ENCODE measurements around the gene CDKAL1.

Gene CDKAL1

DNA sequence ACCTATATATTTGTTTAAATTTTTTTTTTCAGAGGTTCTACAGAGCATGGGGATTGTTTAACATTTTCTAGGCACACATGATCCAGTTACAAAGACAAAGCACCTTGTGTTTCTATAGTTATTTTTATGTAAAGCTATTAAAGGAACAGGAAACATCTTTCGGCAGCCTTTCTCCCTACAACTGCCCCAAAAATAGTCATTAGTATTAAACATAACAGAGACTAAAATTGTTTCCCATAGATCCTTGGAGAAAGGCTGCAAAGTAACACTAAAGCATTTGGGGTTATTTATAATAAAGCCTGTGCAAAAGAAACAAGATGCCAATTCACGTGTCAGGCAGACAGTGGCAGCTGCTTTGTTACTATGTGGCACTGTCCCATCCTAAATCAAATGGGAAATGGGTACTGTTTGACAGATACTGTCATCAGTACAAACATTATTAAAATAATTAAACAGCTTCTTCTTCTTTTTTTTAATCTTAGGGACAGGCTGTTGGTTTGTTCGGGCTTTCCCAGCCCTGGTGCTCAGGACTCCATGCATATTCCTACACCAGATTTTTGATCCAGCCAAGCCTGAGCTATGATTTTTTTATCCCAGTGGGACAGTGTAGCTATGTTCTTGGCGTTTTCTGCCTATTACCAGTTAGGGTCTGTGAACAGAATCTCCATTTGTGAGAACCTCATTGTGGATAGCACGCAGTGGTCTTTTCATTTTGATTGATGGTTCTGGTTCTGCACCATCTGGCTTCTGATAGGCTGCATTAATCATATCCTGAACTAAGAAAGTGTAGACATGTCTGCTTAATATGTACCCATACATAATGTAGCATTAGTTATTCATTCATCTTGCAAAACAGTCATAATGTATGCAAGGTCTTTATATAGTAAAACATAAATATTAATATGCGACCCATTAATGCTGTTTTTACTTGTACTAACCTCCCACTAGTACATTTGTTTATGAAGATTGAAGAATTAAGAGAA, 598.9 kb downstream of the CDKAL1 start:
- ATAC-seq (ENCODE audit: low read depth) (no peak), DNase-seq (ENCODE audit: low spot score) (no peak)
- Histone ChIP-seq H3K4me1 (ENCODE audit: insufficient read depth, poor library complexity, severe bottlenecking) (no peaks in the 10 kb centered on the region), H3K27me3 (ENCODE audit: insufficient read depth, poor library complexity, severe bottlenecking) (no peaks in the 10 kb centered on the region), H3K9me3 (ENCODE audit: severe bottlenecking) (no peaks in the 10 kb centered on the region), H3K4me3 (ENCODE audit: severe bottlenecking) (no peak overlapping the region), H3K36me3 (ENCODE audit: low read depth) (no peaks in the 10 kb centered on the region), H3K27ac (ENCODE audit: poor library complexity, severe bottlenecking) (no peak overlapping the region)
- TF ChIP-seq, protein P1, sequence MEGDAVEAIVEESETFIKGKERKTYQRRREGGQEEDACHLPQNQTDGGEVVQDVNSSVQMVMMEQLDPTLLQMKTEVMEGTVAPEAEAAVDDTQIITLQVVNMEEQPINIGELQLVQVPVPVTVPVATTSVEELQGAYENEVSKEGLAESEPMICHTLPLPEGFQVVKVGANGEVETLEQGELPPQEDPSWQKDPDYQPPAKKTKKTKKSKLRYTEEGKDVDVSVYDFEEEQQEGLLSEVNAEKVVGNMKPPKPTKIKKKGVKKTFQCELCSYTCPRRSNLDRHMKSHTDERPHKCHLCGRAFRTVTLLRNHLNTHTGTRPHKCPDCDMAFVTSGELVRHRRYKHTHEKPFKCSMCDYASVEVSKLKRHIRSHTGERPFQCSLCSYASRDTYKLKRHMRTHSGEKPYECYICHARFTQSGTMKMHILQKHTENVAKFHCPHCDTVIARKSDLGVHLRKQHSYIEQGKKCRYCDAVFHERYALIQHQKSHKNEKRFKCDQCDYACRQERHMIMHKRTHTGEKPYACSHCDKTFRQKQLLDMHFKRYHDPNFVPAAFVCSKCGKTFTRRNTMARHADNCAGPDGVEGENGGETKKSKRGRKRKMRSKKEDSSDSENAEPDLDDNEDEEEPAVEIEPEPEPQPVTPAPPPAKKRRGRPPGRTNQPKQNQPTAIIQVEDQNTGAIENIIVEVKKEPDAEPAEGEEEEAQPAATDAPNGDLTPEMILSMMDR (IDR thresholded peaks at IDR 0.05; ENCODE audit: poor library complexity, severe bottlenecking): no peak

DNA sequence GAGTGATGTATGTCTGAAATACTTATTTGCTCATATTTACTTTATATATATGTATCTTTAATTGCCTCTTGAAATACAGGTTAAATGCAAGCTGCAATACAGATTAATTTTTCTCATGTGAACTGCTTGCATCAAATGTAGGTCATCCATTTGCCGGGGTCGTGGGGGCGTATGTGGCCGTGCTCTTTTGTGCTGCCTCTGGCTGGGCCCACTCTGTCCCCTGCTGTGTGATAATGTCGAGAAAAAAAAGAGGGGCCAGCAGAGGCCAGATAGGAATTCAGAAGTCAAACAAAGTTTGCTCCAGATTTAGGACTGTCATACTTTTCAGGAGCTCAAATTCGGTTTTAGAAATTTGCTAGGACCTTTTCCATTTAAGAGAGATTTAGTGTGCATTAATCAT, 599.6 kb downstream of the CDKAL1 start:
- DNase-seq (ENCODE audit: low spot score) (no peak), ATAC-seq (ENCODE audit: low read depth) (no peak)
- TF ChIP-seq, protein P1 (IDR thresholded peaks at IDR 0.05; ENCODE audit: poor library complexity, severe bottlenecking): no peak
- H3K27me3 ChIP-seq (ENCODE audit: insufficient read depth, poor library complexity, severe bottlenecking): no peaks in the 10 kb centered on the region
- H3K36me3 ChIP-seq (ENCODE audit: low read depth): no peaks in the 10 kb centered on the region
- H3K27ac ChIP-seq (ENCODE audit: poor library complexity, severe bottlenecking): no peak overlapping the region
- no peaks in the 10 kb centered on the region for H3K9me3 ChIP-seq (ENCODE audit: severe bottlenecking)
- H3K4me1 ChIP-seq (ENCODE audit: insufficient read depth, poor library complexity, severe bottlenecking): no peaks in the 10 kb centered on the region
- no peak overlapping the region for H3K4me3 ChIP-seq (ENCODE audit: severe bottlenecking)

DNA sequence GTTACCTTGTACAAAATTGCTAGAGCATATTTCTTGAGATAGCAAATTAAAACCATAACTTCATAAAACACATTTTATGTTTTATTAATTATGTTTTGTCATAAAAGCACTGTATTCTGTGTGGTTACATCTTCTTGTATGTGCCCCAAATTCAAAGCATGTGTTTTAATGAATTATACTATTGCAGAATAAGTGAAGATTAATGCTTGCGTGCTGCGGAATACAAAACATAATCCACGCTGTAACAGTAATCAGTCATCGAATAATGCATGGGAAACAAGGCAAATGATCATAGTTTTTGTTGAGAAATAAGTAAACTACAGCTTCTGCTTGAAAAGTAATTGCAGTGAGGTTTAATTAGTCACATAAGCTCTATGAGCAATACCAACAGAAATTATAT, 600.1 kb downstream of the CDKAL1 start:
- H3K9me3 ChIP-seq (ENCODE audit: severe bottlenecking): no peaks in the 10 kb centered on the region
- no peak overlapping the region for H3K27ac ChIP-seq (ENCODE audit: poor library complexity, severe bottlenecking)
- H3K27me3 ChIP-seq (ENCODE audit: insufficient read depth, poor library complexity, severe bottlenecking): no peaks in the 10 kb centered on the region
- ATAC-seq (ENCODE audit: low read depth) (no peak), DNase-seq (ENCODE audit: low spot score) (no peak)
- H3K4me3 ChIP-seq (ENCODE audit: severe bottlenecking): no peak overlapping the region
- TF ChIP-seq, protein P1 (IDR thresholded peaks at IDR 0.05; ENCODE audit: poor library complexity, severe bottlenecking): no peak
- no peaks in the 10 kb centered on the region for H3K4me1 ChIP-seq (ENCODE audit: insufficient read depth, poor library complexity, severe bottlenecking)
- H3K36me3 ChIP-seq (ENCODE audit: low read depth): no peaks in the 10 kb centered on the region

DNA sequence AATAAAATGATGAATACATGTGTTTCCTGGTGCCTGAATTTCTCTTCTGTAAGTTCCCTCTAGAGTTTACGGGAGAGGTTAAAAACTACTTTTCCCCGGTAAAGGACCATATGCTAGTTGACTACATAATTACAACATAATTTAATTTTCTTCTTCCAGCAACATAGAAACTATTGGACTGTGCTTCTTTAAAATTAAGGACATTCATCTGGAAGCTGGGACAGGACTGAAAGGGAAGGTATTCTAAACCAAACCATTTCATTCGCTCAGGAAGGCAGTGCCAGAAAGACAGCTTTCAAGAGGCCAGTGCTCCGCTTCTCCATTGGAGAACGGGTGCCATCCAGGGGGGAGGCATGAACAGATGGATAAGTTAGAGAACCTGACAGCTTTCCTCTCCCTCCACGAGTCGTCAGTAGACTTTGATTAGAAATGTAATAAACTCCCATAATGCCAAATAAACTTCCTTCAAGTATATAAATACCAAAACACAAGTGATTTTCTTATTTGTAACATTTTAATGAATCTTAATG, 601.3 kb downstream of the CDKAL1 start:
- TF ChIP-seq, protein P1 (IDR thresholded peaks at IDR 0.05; ENCODE audit: poor library complexity, severe bottlenecking): no peak
- Histone ChIP-seq H3K27me3 (ENCODE audit: insufficient read depth, poor library complexity, severe bottlenecking) (no peaks in the 10 kb centered on the region), H3K27ac (ENCODE audit: poor library complexity, severe bottlenecking) (no peak overlapping the region), H3K4me1 (ENCODE audit: insufficient read depth, poor library complexity, severe bottlenecking) (no peaks in the 10 kb centered on the region), H3K9me3 (ENCODE audit: severe bottlenecking) (no peaks in the 10 kb centered on the region), H3K36me3 (ENCODE audit: low read depth) (no peaks in the 10 kb centered on the region), H3K4me3 (ENCODE audit: severe bottlenecking) (no peak overlapping the region)
- no peak for ATAC-seq (ENCODE audit: low read depth)
- no peak for DNase-seq (ENCODE audit: low spot score)
